HG02623 (cell line): ENCODE data around the gene ZYG11A.
"Not testable (repeated sequence)": the region's sequence is repeated elsewhere in the genome, so short reads cannot be mapped to it uniquely, and the experiment has no call there.

Experiments
- ATAC-seq: cut with Tn5 transposase; IDR thresholded peaks from one replicate; pipeline ENCODE4 v1.9.1; 2021; ENCODE audit warnings: moderate library complexity; ENCODE audit not compliant: unreplicated experiment

ZYG11A gene

GRCh38 chr1:52842643-52843310, at the start of gene ZYG11A:
TSS of gene ZYG11A (plus strand) at chr1:52842760. CDS start at chr1:52842884, 124 bp downstream.
- ATAC-seq = peak; percentile 74

- ATAC-seq = not testable (repeated sequence)
These were observed 48.8 kb upstream of the ZYG11A start for GRCh38 chr1:52793717-52794116.

- ATAC-seq = no peak
These were observed 47.1 kb upstream of the ZYG11A start for GRCh38 chr1:52795464-52795863.

- ATAC-seq = no peak
These were observed 44.2 kb upstream of the ZYG11A start for GRCh38 chr1:52798331-52798730.

GRCh38 chr1:52801011-52801410, 41.5 kb upstream of the ZYG11A start:
- ATAC-seq = no peak

GRCh38 chr1:52804083-52804482, 38.5 kb upstream of the ZYG11A start:
- not testable (repeated sequence) for ATAC-seq

GRCh38 chr1:52814465-52814864, 28.1 kb upstream of the ZYG11A start:
- no peak for ATAC-seq

GRCh38 chr1:52820830-52821229, 21.7 kb upstream of the ZYG11A start:
- not testable (repeated sequence) for ATAC-seq

- no peak for ATAC-seq
These were observed 16.7 kb upstream of the ZYG11A start for GRCh38 chr1:52825868-52826267.

- no peak for ATAC-seq
These were observed 7.8 kb upstream of the ZYG11A start for GRCh38 chr1:52834798-52835197.

GRCh38 chr1:52836035-52836434, 6.5 kb upstream of the ZYG11A start:
- ATAC-seq = no peak

- ATAC-seq = not testable (repeated sequence)
These were observed 3.4 kb upstream of the ZYG11A start for GRCh38 chr1:52839175-52839574.

GRCh38 chr1:52845119-52845518, 2.6 kb downstream of the ZYG11A start:
- ATAC-seq = not testable (repeated sequence)

- ATAC-seq = no peak
These were observed 5.9 kb downstream of the ZYG11A start for GRCh38 chr1:52848423-52848822.

GRCh38 chr1:52850951-52851350, 8.4 kb downstream of the ZYG11A start:
- ATAC-seq = no peak

GRCh38 chr1:52852854-52853253, 10.3 kb downstream of the ZYG11A start:
- no peak for ATAC-seq

- no peak for ATAC-seq
These were observed 13.0 kb downstream of the ZYG11A start for GRCh38 chr1:52855584-52855983.

GRCh38 chr1:52856026-52856425, 13.5 kb downstream of the ZYG11A start:
- no peak for ATAC-seq

- ATAC-seq = no peak
These were observed 14.9 kb downstream of the ZYG11A start for GRCh38 chr1:52857443-52857842.

GRCh38 chr1:52862666-52863458, 20.3 kb downstream of the ZYG11A start:
- no peak for ATAC-seq

- peak; percentile 76 for ATAC-seq
These were observed 24.7 kb downstream of the ZYG11A start for GRCh38 chr1:52867087-52867863.
